PC-3 (cell line): ENCODE data around the gene CHGA. TPM values are rescaled to one million over a fixed set of nuclear protein-coding genes. Genes with fewer than 3 reads are reported as not detected.

Source experiments
- ATAC-seq: fragments of 200-7000 bp; cut with Tn5 transposase; 2 replicates; pipeline ENCODE4 v1.9.1; 2020; ENCODE audit warnings: mild to moderate bottlenecking, moderate library complexity
- BruUV-seq: library from RNA; stranded (reverse); fragments of 400-500 nt; replicated peaks from 2 replicates; lab custom pipeline; 2021; lab: Mats Ljungman, UMichigan
- CTCF ChIA-PET: fragments of 300-600 bp; sonication (Branson Sonifier 250); formaldehyde crosslinking; loops from one replicate; lab custom pipeline; 2022; ENCODE audit warnings: antibody characterized with exemption; lab: Charles Lee
- POLR2A ChIA-PET: fragments of 300-600 bp; sonication (Branson Sonifier 250); formaldehyde crosslinking; loops from one replicate; lab custom pipeline; 2022; ENCODE audit warnings: antibody characterized with exemption; ENCODE audit not compliant: unreplicated experiment; lab: Charles Lee
- DNase-seq: peaks from one replicate; pipeline ENCODE4 v3.0.0-alpha.2; 2015
- H2AFZ ChIP-seq: fragments of 300-600 bp; sonication (generic); 2 replicates; pipeline ENCODE4 v1.6.0; 2016; ENCODE audit warnings: antibody characterized with exemption, low read length
- H3F3A ChIP-seq: fragments of 300-600 bp; sonication (generic); one replicate; pipeline ENCODE4 v1.6.0; 2017; ENCODE audit warnings: antibody characterized with exemption, low read length, control low read depth, mild to moderate bottlenecking; ENCODE audit not compliant: unreplicated experiment
- H3K27ac ChIP-seq: fragments of 300-600 bp; sonication (generic); 2 replicates; pipeline ENCODE4 v1.5.1; 2016; ENCODE audit warnings: mild to moderate bottlenecking, low read length
- H3K27me3 ChIP-seq: fragments of 300-600 bp; sonication (generic); 2 replicates; pipeline ENCODE4 v1.6.1; 2016; ENCODE audit warnings: low read length, mixed read lengths
- H3K36me3 ChIP-seq: fragments of 300-600 bp; sonication (generic); 2 replicates; pipeline ENCODE4 v1.6.1; 2016; ENCODE audit warnings: low read depth, mixed run types, low read length, mixed read lengths
- H3K4me1 ChIP-seq: fragments of 300-600 bp; sonication (generic); 2 replicates; pipeline ENCODE4 v1.5.1; 2016; ENCODE audit warnings: low read length; ENCODE audit not compliant: insufficient read depth
- H3K4me2 ChIP-seq: fragments of 300-600 bp; sonication (generic); 2 replicates; pipeline ENCODE4 v1.6.0; 2016; ENCODE audit warnings: low read length
- H3K4me3 ChIP-seq: fragments of 300-600 bp; sonication (generic); 2 replicates; pipeline ENCODE4 v1.5.1; 2016; ENCODE audit warnings: mild to moderate bottlenecking, low read length, mixed read lengths
- H3K79me2 ChIP-seq: fragments of 300-600 bp; sonication (generic); 2 replicates; pipeline ENCODE4 v1.6.1; 2017; ENCODE audit warnings: low read length, mixed read lengths
- H3K9ac ChIP-seq: fragments of 300-600 bp; sonication (generic); 2 replicates; pipeline ENCODE4 v1.6.0; 2016; ENCODE audit warnings: mild to moderate bottlenecking, low read length
- H3K9me2 ChIP-seq: fragments of 300-600 bp; sonication (generic); replicated peaks from 2 replicates; pipeline ENCODE4 v1.6.1; 2016; ENCODE audit warnings: mixed run types, low read length, mixed read lengths
- H3K9me3 ChIP-seq: fragments of 300-600 bp; sonication (generic); 2 replicates; pipeline ENCODE4 v1.6.1; 2016; ENCODE audit warnings: low read length, mixed read lengths
- H4K20me1 ChIP-seq: fragments of 300-600 bp; sonication (generic); 2 replicates; pipeline ENCODE4 v1.6.1; 2016; ENCODE audit warnings: low read length, mixed read lengths
- EZH2 ChIP-seq: fragments of 300-600 bp; sonication (generic); IDR thresholded peaks from one replicate; pipeline ENCODE4 v1.6.1; 2017; ENCODE audit warnings: antibody characterized with exemption, mild to moderate bottlenecking, low read length; ENCODE audit not compliant: unreplicated experiment
- EZH2phosphoT487 ChIP-seq: fragments of 300-600 bp; sonication (generic); IDR thresholded peaks from 2 replicates; pipeline ENCODE4 v1.6.1; 2018; ENCODE audit warnings: mild to moderate bottlenecking, antibody characterized with exemption, low read length, borderline replicate concordance
- intact Hi-C: fragments of 100-400 bp; cut with micrococcal nuclease; formaldehyde crosslinking; loops from 2 replicates; pipeline ENCODE4 v1.9.0; 2023
- total RNA-seq: library from RNA; depleted of rRNA; stranded (reverse); fragments of >200 nt; gene quantifications from 2 replicates; pipeline ENCODE4 v1.2.3, GENCODE V29; 2014
- TF ChIP-seq, protein P1 (sequence below): fragments of 300-600 bp; sonication (generic); conservative IDR thresholded peaks from 2 replicates; pipeline ENCODE4 v1.5.1; 2017; ENCODE audit warnings: antibody characterized with exemption, low read depth, mild to moderate bottlenecking, low read length

Gene CHGA
- total RNA-seq, 1 experiment from 2014 or later, result not detected

DNA sequence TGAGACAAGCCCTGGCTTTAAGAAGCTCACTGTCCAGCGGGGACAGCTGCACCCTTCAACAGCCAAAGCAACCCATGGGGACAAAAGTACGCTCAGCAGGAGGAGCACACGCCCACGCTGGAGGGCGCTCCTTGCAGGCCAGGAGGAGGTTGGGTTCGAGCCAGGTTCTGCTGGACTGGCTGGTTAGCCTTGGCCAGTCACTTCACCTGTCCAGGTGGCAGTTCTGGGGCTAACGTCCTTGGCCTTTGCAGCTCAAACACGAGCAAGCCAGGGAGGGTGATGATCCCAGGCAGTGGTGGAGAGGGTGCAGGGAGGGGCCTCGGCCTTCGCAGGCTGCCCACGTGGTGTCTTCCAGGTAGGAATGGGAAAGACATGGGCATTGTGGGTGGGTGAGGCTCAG lies 13.1 kb downstream of the CHGA start:
- Histone ChIP-seq H2AFZ (no peak overlapping the region), H3K9ac (no peak overlapping the region), H3K4me3 (no peak overlapping the region), H3K4me1 (peaks cover 8% of the 10 kb centered on the region), H3K79me2 (no peaks in the 10 kb centered on the region), H3K27ac (no peak overlapping the region), H4K20me1 (no peaks in the 10 kb centered on the region), H3K9me2 (no peaks in the 10 kb centered on the region), H3K27me3 (no peaks in the 10 kb centered on the region), H3K4me2 (no peak overlapping the region), H3K36me3 (no peaks in the 10 kb centered on the region), H3F3A (no peaks in the 10 kb centered on the region), H3K9me3 (no peaks in the 10 kb centered on the region)
- DNase-seq (no peak), ATAC-seq (no peak)
- no TSS peak for BruUV-seq
- CTCF ChIA-PET, result no interaction called here
- intact Hi-C loops, result no loop called here
- POLR2A ChIA-PET, result no interaction called here
- TF ChIP-seq, protein P1, sequence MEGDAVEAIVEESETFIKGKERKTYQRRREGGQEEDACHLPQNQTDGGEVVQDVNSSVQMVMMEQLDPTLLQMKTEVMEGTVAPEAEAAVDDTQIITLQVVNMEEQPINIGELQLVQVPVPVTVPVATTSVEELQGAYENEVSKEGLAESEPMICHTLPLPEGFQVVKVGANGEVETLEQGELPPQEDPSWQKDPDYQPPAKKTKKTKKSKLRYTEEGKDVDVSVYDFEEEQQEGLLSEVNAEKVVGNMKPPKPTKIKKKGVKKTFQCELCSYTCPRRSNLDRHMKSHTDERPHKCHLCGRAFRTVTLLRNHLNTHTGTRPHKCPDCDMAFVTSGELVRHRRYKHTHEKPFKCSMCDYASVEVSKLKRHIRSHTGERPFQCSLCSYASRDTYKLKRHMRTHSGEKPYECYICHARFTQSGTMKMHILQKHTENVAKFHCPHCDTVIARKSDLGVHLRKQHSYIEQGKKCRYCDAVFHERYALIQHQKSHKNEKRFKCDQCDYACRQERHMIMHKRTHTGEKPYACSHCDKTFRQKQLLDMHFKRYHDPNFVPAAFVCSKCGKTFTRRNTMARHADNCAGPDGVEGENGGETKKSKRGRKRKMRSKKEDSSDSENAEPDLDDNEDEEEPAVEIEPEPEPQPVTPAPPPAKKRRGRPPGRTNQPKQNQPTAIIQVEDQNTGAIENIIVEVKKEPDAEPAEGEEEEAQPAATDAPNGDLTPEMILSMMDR, result no peak
- TF ChIP-seq EZH2phosphoT487 (no peak), EZH2 (no peak)

DNA sequence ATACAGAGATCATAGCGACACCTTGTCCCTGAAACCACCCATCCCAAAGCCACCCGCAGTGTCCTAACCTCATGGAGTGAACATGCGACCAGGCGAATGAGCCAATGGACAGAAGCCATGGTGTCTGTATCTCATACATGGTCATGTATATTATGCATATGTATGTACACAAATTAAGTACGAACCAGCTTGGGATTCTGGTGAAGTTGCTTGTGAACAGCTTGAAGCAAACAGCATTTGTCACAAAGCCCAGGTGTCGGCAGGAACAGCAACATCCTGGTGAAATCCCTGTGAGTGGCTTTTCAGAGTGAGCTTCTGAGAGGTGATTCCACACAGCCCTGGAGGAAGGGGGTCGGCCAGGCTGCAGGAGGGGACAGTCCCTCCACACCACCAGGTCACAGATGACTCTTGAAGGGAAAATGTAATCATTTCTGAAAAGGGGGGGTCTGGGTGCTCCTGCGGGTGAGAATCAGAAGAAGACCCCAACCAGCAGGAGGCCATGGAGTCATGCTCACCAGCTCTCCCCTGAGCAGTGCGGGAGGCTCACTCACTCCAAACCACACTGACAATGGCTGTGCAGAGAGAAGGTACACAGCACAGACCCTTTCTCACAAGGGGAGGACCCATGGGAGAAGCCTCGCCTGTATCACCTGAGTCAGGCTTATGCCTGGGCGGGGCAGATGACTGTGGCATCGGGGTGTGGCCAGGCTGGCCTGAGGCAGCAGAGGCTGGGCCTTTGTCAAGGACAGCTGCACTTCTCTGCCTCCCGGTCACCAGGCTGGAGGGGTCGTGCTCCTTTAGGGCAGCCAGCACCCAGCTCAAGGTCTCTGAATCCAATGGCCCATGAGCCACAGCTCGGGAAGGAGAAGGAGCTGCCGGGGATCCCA lies 14.3 kb downstream of the CHGA start:
- peak; percentile 70 for DNase-seq
- POLR2A ChIA-PET, result no interaction called here
- no peak overlapping the region for H3K9ac ChIP-seq
- TF ChIP-seq EZH2phosphoT487 (no peak), EZH2 (no peak)
- TF ChIP-seq, protein P1, result no peak
- H3K9me2 ChIP-seq, result no peaks in the 10 kb centered on the region
- no peaks in the 10 kb centered on the region for H3K36me3 ChIP-seq
- no peak overlapping the region for H2AFZ ChIP-seq
- peak; percentile 97 for ATAC-seq
- no TSS peak for BruUV-seq
- H3K9me3 ChIP-seq, result no peaks in the 10 kb centered on the region
- CTCF ChIA-PET, result no interaction called here
- H3K27ac ChIP-seq, result no peak overlapping the region
- H3K4me1 ChIP-seq, result peaks cover 8% of the 10 kb centered on the region
- intact Hi-C loops, result no loop called here
- H3K4me3 ChIP-seq, result no peak overlapping the region
- no peaks in the 10 kb centered on the region for H3F3A ChIP-seq
- no peaks in the 10 kb centered on the region for H4K20me1 ChIP-seq
- H3K79me2 ChIP-seq, result no peaks in the 10 kb centered on the region
- H3K4me2 ChIP-seq, result no peak overlapping the region; the same call in 1 of the 2 replicates
- no peaks in the 10 kb centered on the region for H3K27me3 ChIP-seq

DNA sequence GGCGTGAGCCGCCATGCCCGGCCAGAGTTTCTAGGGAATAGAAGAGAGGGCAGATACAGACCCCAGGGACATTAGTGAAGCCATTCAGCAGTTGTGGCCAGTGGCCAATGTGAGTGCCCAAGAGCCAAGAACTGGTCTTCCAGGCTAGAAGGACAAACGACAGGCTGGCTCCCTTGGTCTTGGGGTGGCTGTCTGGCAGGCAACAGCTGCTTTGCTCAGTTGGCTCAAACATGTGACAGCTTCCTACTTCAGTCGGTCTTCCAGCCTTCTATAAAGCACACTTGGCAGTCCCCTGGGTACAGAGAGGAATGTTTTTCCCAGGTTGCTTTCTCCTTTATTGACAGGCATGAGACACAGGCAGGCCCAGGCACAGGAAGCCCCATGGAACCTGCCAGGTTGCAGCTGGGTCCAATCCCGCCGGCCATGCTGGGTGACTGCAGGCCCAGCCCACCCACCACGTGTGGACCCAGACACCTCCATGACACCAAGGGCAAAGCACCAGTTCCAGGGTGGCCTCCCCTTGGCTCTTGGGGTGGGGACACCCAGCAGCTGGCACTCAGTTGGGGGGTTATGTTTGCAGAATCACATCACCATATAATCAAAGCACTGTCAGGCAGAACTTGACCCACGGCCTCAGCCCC lies 15.4 kb downstream of the CHGA start:
- intact Hi-C loops, result no loop called here
- POLR2A ChIA-PET, result no interaction called here
- TF ChIP-seq, protein P1, result no peak
- TF ChIP-seq EZH2, result no peak
- TF ChIP-seq EZH2phosphoT487, result no peak

More for the DNA sequence above, 15.4 kb downstream of the CHGA start:
- BruUV-seq, result no TSS peak
- Histone ChIP-seq H3K27ac (no peak overlapping the region), H3K4me3 (no peak overlapping the region), H3K9me3 (no peaks in the 10 kb centered on the region), H3K79me2 (no peaks in the 10 kb centered on the region), H4K20me1 (no peaks in the 10 kb centered on the region), H3K9ac (no peak overlapping the region), H3K36me3 (no peaks in the 10 kb centered on the region), H3K27me3 (no peaks in the 10 kb centered on the region), H3F3A (no peaks in the 10 kb centered on the region), H2AFZ (no peak overlapping the region), H3K4me2 (no peak overlapping the region), H3K9me2 (no peaks in the 10 kb centered on the region), H3K4me1 (peaks cover 8% of the 10 kb centered on the region)
- ATAC-seq (no peak), DNase-seq (no peak)
- CTCF ChIA-PET, result no interaction called here
